Peyer's patch (tissue), 4 donors: Measurements from ENCODE around the gene CCN6.

Source experiments
- CTCF ChIP-seq, 6 experiments: fragments of 450-650 bp in 4 of 6; fragments of 200-600 bp in 2 of 6; sonication (generic) in 1 of 6; IDR thresholded peaks; one replicate each; pipeline ENCODE4 v1.5.1; 2017 to 2019; ENCODE audit warnings: antibody characterized with exemption in 6 of 6, mild to moderate bottlenecking in 3 of 6, moderate library complexity in 1 of 6
- POLR2A ChIP-seq, 2 donors: fragments of 450-650 bp; IDR thresholded peaks; one replicate each; pipeline ENCODE4 v1.5.1; 2017; ENCODE audit warnings: antibody characterized with exemption in 2 of 2, mild to moderate bottlenecking in 2 of 2, moderate library complexity in 2 of 2

DNA sequence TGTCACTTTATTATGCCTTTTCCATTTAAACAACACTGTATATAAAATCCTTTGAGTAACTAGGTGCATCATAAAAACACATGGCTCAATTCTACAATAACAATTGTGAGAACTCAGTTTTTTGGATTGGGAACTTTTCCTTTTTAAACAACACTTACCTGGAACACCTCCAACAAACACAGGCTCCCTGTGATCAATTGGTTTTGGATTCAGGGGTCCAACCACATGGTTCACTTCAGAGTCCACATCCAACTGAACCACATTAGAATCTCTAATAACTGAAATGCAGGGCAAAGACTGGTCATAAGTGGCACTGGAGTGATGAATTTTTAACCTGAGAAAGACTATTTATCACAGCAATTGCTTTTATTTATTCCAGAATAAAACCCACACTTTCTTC lies 60.0 kb downstream of the CCN6 start:
- TF ChIP-seq CTCF (IDR thresholded peaks at IDR 0.05) (no peak), POLR2A (IDR thresholded peaks at IDR 0.05) (no peak)
